Mesodermal cell (in vitro differentiated cells): ENCODE measurements around the gene NNAT.

ENCODE experiments used
- H3K27ac ChIP-seq: 2 replicates; pipeline ENCODE4 v1.7.0; 2013; ENCODE audit warnings: mild to moderate bottlenecking, low read depth, low read length, moderate library complexity; ENCODE audit not compliant: severe bottlenecking
- H3K36me3 ChIP-seq: 2 replicates; pipeline ENCODE4 v1.7.1; 2013; ENCODE audit warnings: mild to moderate bottlenecking, low read length, moderate library complexity; ENCODE audit not compliant: control insufficient read depth, insufficient read depth
- H3K4me1 ChIP-seq: one replicate; pipeline ENCODE4 v1.7.1; 2013; ENCODE audit warnings: mild to moderate bottlenecking, low read length; ENCODE audit not compliant: insufficient read depth, control insufficient read depth, poor library complexity, severe bottlenecking
- H3K4me3 ChIP-seq: 2 replicates; pipeline ENCODE4 v1.7.0; 2013; ENCODE audit warnings: low read length, control low read depth, mild to moderate bottlenecking; ENCODE audit not compliant: insufficient read depth, poor library complexity, severe bottlenecking; ENCODE audit errors: extremely low read depth
- H3K9me3 ChIP-seq: 2 replicates; pipeline ENCODE4 v1.7.1; 2013; ENCODE audit warnings: mild to moderate bottlenecking, low read length, moderate library complexity; ENCODE audit not compliant: control insufficient read depth
- WGBS, 2 experiments: methylation state at CpG; one replicate each; pipeline ENCODE4 v1.1.5; 2013; ENCODE audit warnings: missing lambda C conversion rate in 2 of 2; ENCODE audit not compliant: insufficient coverage in 2 of 2; 5-methylcytosine and 5-hydroxymethylcytosine counted together

NNAT gene

GRCh38 chr20:37559312-37560027 is 38.4 kb downstream of the NNAT start:
- Histone ChIP-seq H3K27ac (no peak overlapping the region), H3K36me3 (no peaks in the 10 kb centered on the region), H3K4me3 (no peak overlapping the region), H3K4me1 (no peaks in the 10 kb centered on the region), H3K9me3 (no peaks in the 10 kb centered on the region)
- 91 to 96% methylated on average over 6 to 8 of the region's 11 CpGs for WGBS, 2 experiments

- Histone ChIP-seq H3K4me3 (no peak overlapping the region), H3K4me1 (peaks cover 4% of the 10 kb centered on the region), H3K9me3 (no peaks in the 10 kb centered on the region), H3K27ac (no peak overlapping the region), H3K36me3 (no peaks in the 10 kb centered on the region)
- 90% methylated on average over 2 of the region's 4 CpGs; no CpG with 5 or more reads in 1 of the 2 experiments for WGBS, 2 experiments
Observed at GRCh38 chr20:37560629-37561028, 39.6 kb downstream of the NNAT start.

- no peaks in the 10 kb centered on the region for H3K9me3 ChIP-seq
- H3K4me3 ChIP-seq = no peak overlapping the region
- 100% methylated on average over 1 to 2 of the region's 3 CpGs for WGBS, 2 experiments
- H3K4me1 ChIP-seq = peaks cover 11% of the 10 kb centered on the region
- H3K36me3 ChIP-seq = no peaks in the 10 kb centered on the region
- H3K27ac ChIP-seq = no peak overlapping the region
Observed at GRCh38 chr20:37562695-37563480, 41.8 kb downstream of the NNAT start.

- Histone ChIP-seq H3K9me3 (no peaks in the 10 kb centered on the region), H3K27ac (no peak overlapping the region), H3K4me3 (no peak overlapping the region), H3K36me3 (no peaks in the 10 kb centered on the region), H3K4me1 (peaks cover 11% of the 10 kb centered on the region)
- WGBS, 2 experiments = 87 to 91% methylated on average over 5 to 10 of the region's 19 CpGs
Observed at GRCh38 chr20:37564016-37564387, 43.0 kb downstream of the NNAT start.

GRCh38 chr20:37564388-37565133 is 43.5 kb downstream of the NNAT start:
- peaks cover 11% of the 10 kb centered on the region for H3K4me1 ChIP-seq
- no peaks in the 10 kb centered on the region for H3K9me3 ChIP-seq
- H3K4me3 ChIP-seq = no peak overlapping the region
- WGBS, 2 experiments = 18 to 36% methylated on average over 14 to 15 of the region's 34 CpGs
- no peaks in the 10 kb centered on the region for H3K36me3 ChIP-seq
- H3K27ac ChIP-seq = no peak overlapping the region

GRCh38 chr20:37565134-37565811 is 44.2 kb downstream of the NNAT start:
- no peaks in the 10 kb centered on the region for H3K36me3 ChIP-seq
- H3K4me1 ChIP-seq = peaks cover 11% of the 10 kb centered on the region
- no peaks in the 10 kb centered on the region for H3K9me3 ChIP-seq
- no peak overlapping the region for H3K4me3 ChIP-seq
- WGBS, 2 experiments = 80 to 81% methylated on average over 9 to 12 of the region's 14 CpGs
- no peak overlapping the region for H3K27ac ChIP-seq

- H3K27ac ChIP-seq = no peak overlapping the region
- peaks cover 11% of the 10 kb centered on the region for H3K4me1 ChIP-seq
- H3K36me3 ChIP-seq = no peaks in the 10 kb centered on the region
- 76 to 78% methylated on average over 4 to 5 of the region's 5 CpGs for WGBS, 2 experiments
- H3K9me3 ChIP-seq = no peaks in the 10 kb centered on the region
- H3K4me3 ChIP-seq = no peak overlapping the region
Observed at GRCh38 chr20:37566590-37567330, 45.7 kb downstream of the NNAT start.

- H3K4me1 ChIP-seq = peaks cover 11% of the 10 kb centered on the region
- H3K27ac ChIP-seq = no peak overlapping the region
- no peaks in the 10 kb centered on the region for H3K9me3 ChIP-seq
- 29 to 34% methylated on average over 6 of the region's 7 CpGs for WGBS, 2 experiments
- H3K36me3 ChIP-seq = no peaks in the 10 kb centered on the region
- no peak overlapping the region for H3K4me3 ChIP-seq
Observed at GRCh38 chr20:37567331-37567665, 46.2 kb downstream of the NNAT start.

- Histone ChIP-seq H3K27ac (no peak overlapping the region), H3K4me3 (no peak overlapping the region)
Observed at GRCh38 chr20:37567671-37568588, 46.9 kb downstream of the NNAT start.

More at GRCh38 chr20:37567671-37568588, 46.9 kb downstream of the NNAT start:
- Histone ChIP-seq H3K36me3 (no peaks in the 10 kb centered on the region), H3K4me1 (peaks cover 11% of the 10 kb centered on the region), H3K9me3 (no peaks in the 10 kb centered on the region)
- 7 to 18% methylated on average over 3 to 5 of the region's 13 CpGs for WGBS, 2 experiments
